SK-N-SH treated with all-trans-retinoic acid at 6 μM for 48 hours (cell line): ENCODE data around the gene FOXO3.

ENCODE experiments used
- ATAC-seq: fragments of 200-7000 bp; cut with Tn5 transposase; 3 replicates; pipeline ENCODE4 v1.9.1; 2020; ENCODE audit warnings: mild to moderate bottlenecking, moderate library complexity
- ARNTL ChIP-seq: fragments of 450-650 bp; formaldehyde crosslinking; IDR thresholded peaks from 2 replicates; pipeline ENCODE4 v1.5.0; 2020; ENCODE audit warnings: low read depth, mild to moderate bottlenecking, moderate library complexity, borderline replicate concordance
- BACH2 ChIP-seq: fragments of 250-450 bp; sonication (Bioruptor Pico); IDR thresholded peaks from 2 replicates; pipeline ENCODE4 v1.9.0; 2021; ENCODE audit warnings: mild to moderate bottlenecking, borderline replicate concordance
- CREB5 ChIP-seq: fragments of 250-450 bp; sonication (Bioruptor Pico); IDR thresholded peaks from 2 replicates; pipeline ENCODE4 v1.5.1; 2020; ENCODE audit warnings: low read depth, mild to moderate bottlenecking, moderate library complexity
- CSDC2 ChIP-seq: fragments of 250-450 bp; sonication (Bioruptor Pico); IDR thresholded peaks from 2 replicates; pipeline ENCODE4 v1.5.0; 2020; ENCODE audit warnings: mild to moderate bottlenecking, moderate library complexity
- ESRRG ChIP-seq: fragments of 250-450 bp; sonication (Bioruptor Pico); IDR thresholded peaks from 2 replicates; pipeline ENCODE4 v1.6.1; 2021; ENCODE audit warnings: mild to moderate bottlenecking
- GLIS3 ChIP-seq: fragments of 250-450 bp; sonication (Bioruptor Pico); IDR thresholded peaks from 2 replicates; pipeline ENCODE4 v1.5.0; 2020; ENCODE audit warnings: mild to moderate bottlenecking, moderate library complexity
- ISL1 ChIP-seq: fragments of 250-450 bp; sonication (Bioruptor Pico); IDR thresholded peaks from 2 replicates; pipeline ENCODE4 v2.1.2; 2022; ENCODE audit warnings: mild to moderate bottlenecking, moderate library complexity
- OSR1 ChIP-seq: fragments of 250-450 bp; sonication (Bioruptor Pico); IDR thresholded peaks from 2 replicates; pipeline ENCODE4 v1.8.0; 2022; ENCODE audit warnings: moderate library complexity, mild to moderate bottlenecking, inconsistent platforms
- PATZ1 ChIP-seq: fragments of 250-450 bp; sonication (Bioruptor Pico); IDR thresholded peaks from 2 replicates; pipeline ENCODE4 v1.8.0; 2020; ENCODE audit warnings: mild to moderate bottlenecking, moderate library complexity, borderline replicate concordance
- POU6F1 ChIP-seq: fragments of 250-450 bp; sonication (Bioruptor Pico); IDR thresholded peaks from 2 replicates; pipeline ENCODE4 v1.8.0; 2021; ENCODE audit warnings: low read depth, mild to moderate bottlenecking, moderate library complexity, borderline replicate concordance
- PPARA ChIP-seq: fragments of 250-450 bp; sonication (Bioruptor Pico); IDR thresholded peaks from 2 replicates; pipeline ENCODE4 v1.5.0; 2020; ENCODE audit warnings: mild to moderate bottlenecking, borderline replicate concordance
- SNAI2 ChIP-seq: fragments of 250-450 bp; sonication (Bioruptor Pico); IDR thresholded peaks from 2 replicates; pipeline ENCODE4 v1.5.0; 2020; ENCODE audit warnings: mild to moderate bottlenecking, moderate library complexity
- TOX ChIP-seq: fragments of 250-450 bp; sonication (Bioruptor Pico); IDR thresholded peaks from 2 replicates; pipeline ENCODE4 v1.8.0; 2021; ENCODE audit warnings: mild to moderate bottlenecking, moderate library complexity, borderline replicate concordance
- ZC3H10 ChIP-seq: fragments of 250-450 bp; sonication (Bioruptor Pico); IDR thresholded peaks from 2 replicates; pipeline ENCODE4 v1.5.1; 2021; ENCODE audit warnings: mild to moderate bottlenecking, moderate library complexity
- ZFP3 ChIP-seq: fragments of 250-450 bp; sonication (Bioruptor Pico); IDR thresholded peaks from 2 replicates; pipeline ENCODE4 v1.5.0; 2020; ENCODE audit warnings: mild to moderate bottlenecking, moderate library complexity
- ZFP30 ChIP-seq: fragments of 450-650 bp; formaldehyde crosslinking; IDR thresholded peaks from 2 replicates; pipeline ENCODE4 v1.5.0; 2022; ENCODE audit warnings: mild to moderate bottlenecking, moderate library complexity
- ZNF565 ChIP-seq: fragments of 450-650 bp; formaldehyde crosslinking; conservative IDR thresholded peaks from 2 replicates; pipeline ENCODE4 v1.5.0; 2020; ENCODE audit warnings: low read depth, mild to moderate bottlenecking, moderate library complexity
- ZNF70 ChIP-seq: fragments of 450-650 bp; formaldehyde crosslinking; IDR thresholded peaks from 2 replicates; pipeline ENCODE4 v1.5.0; 2020; ENCODE audit warnings: mild to moderate bottlenecking, moderate library complexity
- ZNF8 ChIP-seq: fragments of 450-650 bp; formaldehyde crosslinking; IDR thresholded peaks from 2 replicates; pipeline ENCODE4 v1.5.0; 2020; ENCODE audit warnings: mild to moderate bottlenecking, moderate library complexity
- TF ChIP-seq, protein P1 (sequence below): fragments of 250-450 bp; sonication (Bioruptor Pico); IDR thresholded peaks from 2 replicates; pipeline ENCODE4 v1.5.1; 2021; ENCODE audit warnings: mild to moderate bottlenecking, moderate library complexity

FOXO3 gene

DNA sequence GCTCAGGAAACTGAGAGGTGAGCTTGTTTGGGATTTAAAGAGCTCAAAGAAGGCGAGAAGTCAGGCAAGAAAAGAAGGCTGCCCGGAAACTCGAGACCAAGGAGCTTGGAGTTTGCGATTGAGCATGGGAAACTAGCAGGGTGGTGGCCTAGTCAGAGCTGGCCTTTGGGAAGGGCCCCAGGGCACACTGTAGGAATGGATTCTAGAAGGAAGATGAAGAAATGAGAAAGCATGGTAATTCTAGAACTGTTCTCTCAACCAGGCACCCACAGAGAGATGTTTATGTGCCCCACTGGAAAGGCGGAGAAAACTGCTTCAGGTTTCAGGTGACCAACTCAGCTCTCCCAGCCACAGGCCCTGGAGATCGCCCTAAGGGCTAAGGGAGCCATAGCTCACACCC, 126.2 kb downstream of the FOXO3 start:
- TF ChIP-seq ZNF565 (CRISPR knock-in tag) (no peak), ESRRG (CRISPR knock-in tag) (no peak), ARNTL (no peak), ZFP3 (CRISPR knock-in tag) (no peak), ISL1 (CRISPR knock-in tag) (no peak), GLIS3 (no peak), POU6F1 (CRISPR knock-in tag) (no peak), ZNF70 (CRISPR knock-in tag) (no peak), ZC3H10 (CRISPR knock-in tag) (no peak), CSDC2 (no peak), OSR1 (no peak), BACH2 (CRISPR knock-in tag) (no peak), TOX (no peak), ZNF8 (CRISPR knock-in tag) (no peak)
- TF ChIP-seq, protein P1, sequence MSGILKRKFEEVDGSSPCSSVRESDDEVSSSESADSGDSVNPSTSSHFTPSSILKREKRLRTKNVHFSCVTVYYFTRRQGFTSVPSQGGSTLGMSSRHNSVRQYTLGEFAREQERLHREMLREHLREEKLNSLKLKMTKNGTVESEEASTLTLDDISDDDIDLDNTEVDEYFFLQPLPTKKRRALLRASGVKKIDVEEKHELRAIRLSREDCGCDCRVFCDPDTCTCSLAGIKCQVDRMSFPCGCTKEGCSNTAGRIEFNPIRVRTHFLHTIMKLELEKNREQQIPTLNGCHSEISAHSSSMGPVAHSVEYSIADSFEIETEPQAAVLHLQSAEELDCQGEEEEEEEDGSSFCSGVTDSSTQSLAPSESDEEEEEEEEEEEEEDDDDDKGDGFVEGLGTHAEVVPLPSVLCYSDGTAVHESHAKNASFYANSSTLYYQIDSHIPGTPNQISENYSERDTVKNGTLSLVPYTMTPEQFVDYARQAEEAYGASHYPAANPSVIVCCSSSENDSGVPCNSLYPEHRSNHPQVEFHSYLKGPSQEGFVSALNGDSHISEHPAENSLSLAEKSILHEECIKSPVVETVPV (CRISPR knock-in tag) = no peak
- ATAC-seq = no peak

DNA sequence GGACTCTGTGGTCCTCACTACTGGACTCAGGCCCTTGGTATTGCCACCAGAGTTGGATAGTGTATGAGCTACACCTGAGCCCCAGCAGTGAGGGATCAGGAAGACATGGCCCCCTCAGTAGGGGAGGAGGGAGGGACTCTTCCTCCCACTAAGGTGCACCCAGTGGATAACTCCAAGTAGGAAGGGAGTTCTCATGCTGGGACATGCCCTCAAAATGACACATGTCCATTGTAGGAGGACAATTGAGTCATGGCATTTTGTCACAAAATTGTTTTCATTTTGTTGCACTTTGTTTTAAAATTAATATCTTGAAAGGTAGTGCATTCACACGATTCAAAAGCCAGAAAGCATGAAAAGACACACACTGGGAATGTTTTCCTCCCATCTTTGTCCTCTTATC, 127.2 kb downstream of the FOXO3 start:
- TF ChIP-seq ARNTL = no peak
- no peak for TF ChIP-seq ISL1 (CRISPR knock-in tag)
- no peak for TF ChIP-seq ZFP3 (CRISPR knock-in tag)
- no peak for TF ChIP-seq PPARA (CRISPR knock-in tag)
- no peak for TF ChIP-seq ESRRG (CRISPR knock-in tag)
- no peak for TF ChIP-seq TOX
- no peak for TF ChIP-seq BACH2 (CRISPR knock-in tag)
- no peak for TF ChIP-seq POU6F1 (CRISPR knock-in tag)
- no peak for TF ChIP-seq ZFP30 (CRISPR knock-in tag)
- no peak for TF ChIP-seq PATZ1 (CRISPR knock-in tag)
- TF ChIP-seq, protein P1 (CRISPR knock-in tag) = no peak
- TF ChIP-seq ZC3H10 (CRISPR knock-in tag) = no peak
- no peak for TF ChIP-seq ZNF565 (CRISPR knock-in tag)
- no peak for TF ChIP-seq CSDC2
- no peak for TF ChIP-seq ZNF70 (CRISPR knock-in tag)
- ATAC-seq = no peak

GRCh38 chr6:108689272-108690161, 128.8 kb downstream of the FOXO3 start:
- no peak for ATAC-seq
- TF ChIP-seq ARNTL (no peak), ZFP30 (CRISPR knock-in tag) (no peak), CREB5 (no peak), ESRRG (CRISPR knock-in tag) (no peak), POU6F1 (CRISPR knock-in tag) (no peak), CSDC2 (no peak), SNAI2 (no peak), BACH2 (CRISPR knock-in tag) (no peak), TOX (no peak), ZC3H10 (CRISPR knock-in tag) (no peak), ISL1 (CRISPR knock-in tag) (no peak), ZNF70 (CRISPR knock-in tag) (no peak)
- TF ChIP-seq, protein P1 (CRISPR knock-in tag) = no peak
